Uterus (tissue), 2 donors: ENCODE data around the gene UBE2M.

Experiments used
- CTCF ChIP-seq, 4 experiments: fragments of 200-600 bp in 2 of 4; fragments of 450-650 bp in 2 of 4; sonication (generic) in 2 of 4; IDR thresholded peaks; one replicate each; pipeline ENCODE4 v1.5.1; 2016 to 2019; ENCODE audit warnings: antibody characterized with exemption in 4 of 4, mild to moderate bottlenecking in 2 of 4, moderate library complexity in 1 of 4
- POLR2A ChIP-seq, 2 donors: fragments of 450-650 bp; IDR thresholded peaks; one replicate each; pipeline ENCODE4 v1.6.1; 2016; ENCODE audit warnings: antibody characterized with exemption in 2 of 2, mild to moderate bottlenecking in 1 of 2, moderate library complexity in 1 of 2

GRCh38 chr19:58546019-58546530 is 12.3 kb downstream of the UBE2M start:
- TF ChIP-seq CTCF (IDR thresholded peaks at IDR 0.05) (no peak), POLR2A (IDR thresholded peaks at IDR 0.05) (no peak)
